Frontal cortex (tissue), 4 donors: ENCODE measurements around the gene PYM1. TPM values are rescaled to one million over a fixed set of nuclear protein-coding genes. Genes with fewer than 3 reads are reported as not detected.
"Not testable (repeated sequence)": the region's sequence is repeated elsewhere in the genome, so short reads cannot be mapped to it uniquely, and the experiment has no call there.

ENCODE experiments used
- DNase-seq, 2 donors: peaks; one replicate each; pipeline ENCODE4 v3.0.0; 2012; ENCODE audit warnings: low spot score in 2 of 2
- FAIRE-seq: peaks from 2 replicates; lab custom pipeline; 2012; peaks lifted over from hg19 to GRCh38; lab: Jason Lieb, UNC
- total RNA-seq: library from RNA; depleted of rRNA; stranded (reverse); fragments of >200 nt; gene quantifications from one replicate; pipeline ENCODE4 v1.2.3, GENCODE V29; 2014
- donor health status: control.
- donor health status: control.
- donor health status: control.

The PYM1 gene
- total RNA-seq, 1 donor from 2014 or later, result 22.4 TPM

DNA sequence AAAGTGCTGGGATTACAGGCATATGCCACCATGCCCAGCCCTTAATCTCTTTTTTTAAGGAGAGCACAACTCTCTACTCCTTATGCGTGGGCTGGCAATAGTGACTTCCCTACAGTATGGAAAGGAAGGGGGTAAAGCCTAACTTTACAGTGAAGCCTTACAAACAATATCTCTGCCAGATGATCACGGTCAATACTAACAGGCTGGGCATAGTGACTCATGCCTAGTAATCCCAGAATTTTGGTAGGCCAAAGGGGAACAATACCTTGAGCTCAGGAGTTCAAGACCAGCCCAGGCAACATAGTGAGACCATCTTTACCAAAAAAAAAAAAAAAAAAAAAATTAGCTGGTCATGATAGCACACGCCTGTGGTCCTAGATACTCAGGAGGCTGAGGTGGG, 5.6 kb downstream of the PYM1 start:
- DNase-seq (no peak), FAIRE-seq (no peak)

DNA sequence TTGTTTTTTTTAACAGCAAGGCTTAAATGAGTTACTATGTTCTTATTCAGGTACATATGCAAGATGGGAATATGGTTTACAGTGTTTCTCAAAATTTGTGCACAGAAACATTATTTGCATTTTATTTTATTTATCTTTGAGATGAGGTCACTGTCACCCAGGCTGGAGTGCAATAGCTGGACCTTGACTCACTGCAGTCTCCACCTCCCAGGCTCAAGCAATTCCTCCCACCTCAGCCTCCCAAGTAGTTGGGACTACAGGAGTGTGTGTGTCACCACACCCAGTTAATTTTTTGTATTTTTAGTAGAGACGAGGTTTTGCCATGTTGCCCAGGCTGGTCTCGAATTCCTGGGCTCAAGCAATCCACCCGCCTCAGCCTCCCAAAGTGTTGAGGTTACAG, 8.7 kb downstream of the PYM1 start:
- FAIRE-seq, DNase-seq: not testable (repeated sequence)

GRCh38 chr12:55915482-55915859, 12.2 kb downstream of the PYM1 start:
- FAIRE-seq (no peak), DNase-seq (no peak)

GRCh38 chr12:55912908-55913307, 14.8 kb downstream of the PYM1 start:
- no peak for FAIRE-seq

GRCh38 chr12:55909513-55909884, 18.2 kb downstream of the PYM1 start:
- no peak for DNase-seq
- no peak for FAIRE-seq

More at GRCh38 chr12:55912908-55913307, 14.8 kb downstream of the PYM1 start:
- no peak for DNase-seq

DNA sequence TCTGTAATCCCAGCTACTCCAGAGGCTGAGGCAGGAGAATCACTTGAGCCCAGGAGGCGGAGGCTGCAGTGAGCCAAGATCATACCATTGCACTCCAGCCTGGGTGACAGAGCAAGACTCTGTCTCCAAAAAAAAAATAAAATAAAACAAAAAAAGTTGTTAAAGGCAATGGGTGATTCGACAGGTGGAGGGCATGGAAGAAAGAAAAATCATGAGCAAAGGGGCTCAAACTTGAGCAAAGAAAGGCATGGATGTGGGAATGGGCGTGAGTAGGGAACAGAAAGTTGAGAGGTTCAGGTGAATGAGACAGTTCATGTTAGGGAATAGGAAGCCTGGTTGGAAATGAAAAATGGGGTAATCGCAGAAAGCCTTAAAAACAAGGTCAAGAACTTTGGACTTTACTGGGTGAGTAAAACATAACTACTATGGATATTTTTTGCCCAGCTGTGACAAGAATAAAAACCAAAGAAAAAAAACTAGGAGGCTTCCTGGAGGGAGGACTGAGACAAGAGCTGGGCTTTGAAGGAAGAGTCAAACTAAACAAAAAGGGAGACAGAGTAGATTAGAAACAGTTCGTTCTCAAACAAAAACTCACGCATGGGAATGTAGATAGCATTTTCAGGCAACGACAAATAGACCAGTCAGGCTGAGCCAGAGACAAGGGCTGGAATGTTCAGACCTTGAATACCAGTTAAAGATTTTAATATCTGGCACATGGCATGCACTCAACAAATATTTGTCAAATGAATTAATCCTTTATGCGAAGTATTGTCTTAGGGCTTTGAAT, 18.8 kb downstream of the PYM1 start:
- DNase-seq (no peak), FAIRE-seq (no peak)

DNA sequence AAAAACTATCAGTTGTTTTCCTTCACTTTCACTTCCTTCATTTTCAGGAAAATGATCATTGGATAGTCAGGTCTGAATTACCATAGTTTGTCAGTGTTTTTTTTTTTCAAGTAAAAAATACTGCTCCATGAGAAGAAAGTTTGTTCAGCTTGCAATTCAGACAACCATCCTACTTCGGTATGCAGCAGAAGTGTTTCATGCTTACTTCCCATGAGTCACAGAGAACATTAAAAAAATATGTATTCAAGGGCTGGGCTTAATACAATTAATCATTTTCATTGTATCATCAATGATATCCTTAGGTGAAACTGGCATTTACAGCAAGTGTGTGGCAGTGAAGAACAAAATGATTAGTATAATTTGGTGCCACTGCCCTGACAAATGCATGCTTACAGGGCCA, 21.6 kb downstream of the PYM1 start:
- no peak for DNase-seq
- no peak for FAIRE-seq

DNA sequence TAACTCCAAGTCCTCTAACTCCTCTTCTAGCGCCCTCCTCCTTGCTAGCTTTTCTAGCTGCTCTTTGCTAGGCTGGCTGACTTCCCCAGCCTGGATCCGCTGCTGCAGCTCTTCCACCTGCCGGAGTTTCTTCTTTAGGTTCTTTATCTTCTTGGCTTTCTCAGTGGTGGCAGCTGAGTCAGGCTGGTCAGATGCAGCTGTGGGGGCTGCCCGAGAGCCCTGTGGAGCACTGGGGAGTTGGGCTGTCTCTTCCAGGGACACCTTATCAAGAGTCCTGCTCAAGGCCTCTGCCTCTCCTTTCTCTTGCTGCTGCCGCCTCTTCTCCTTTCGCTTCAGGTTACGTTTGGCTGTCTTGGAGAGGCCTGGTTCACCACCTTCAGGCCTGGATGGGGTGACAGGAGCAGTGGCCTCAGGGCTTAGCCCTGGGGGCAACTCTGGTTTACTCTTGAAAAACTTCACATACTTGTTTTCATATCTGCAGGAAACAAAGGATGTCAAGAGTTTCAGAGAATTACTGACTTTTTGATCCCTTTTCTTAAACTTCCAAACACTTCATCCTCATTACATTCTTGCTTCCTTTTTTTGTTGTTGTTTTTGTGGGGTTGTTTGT, 25.7 kb downstream of the PYM1 start:
- no peak for FAIRE-seq

GRCh38 chr12:55899082-55899481, 28.6 kb downstream of the PYM1 start:
- no peak for FAIRE-seq

More for the DNA sequence above, 25.7 kb downstream of the PYM1 start:
- no peak for DNase-seq

GRCh38 chr12:55893723-55894122, 34.0 kb downstream of the PYM1 start:
- FAIRE-seq, result no peak

More at GRCh38 chr12:55899082-55899481, 28.6 kb downstream of the PYM1 start:
- no peak for DNase-seq

DNA sequence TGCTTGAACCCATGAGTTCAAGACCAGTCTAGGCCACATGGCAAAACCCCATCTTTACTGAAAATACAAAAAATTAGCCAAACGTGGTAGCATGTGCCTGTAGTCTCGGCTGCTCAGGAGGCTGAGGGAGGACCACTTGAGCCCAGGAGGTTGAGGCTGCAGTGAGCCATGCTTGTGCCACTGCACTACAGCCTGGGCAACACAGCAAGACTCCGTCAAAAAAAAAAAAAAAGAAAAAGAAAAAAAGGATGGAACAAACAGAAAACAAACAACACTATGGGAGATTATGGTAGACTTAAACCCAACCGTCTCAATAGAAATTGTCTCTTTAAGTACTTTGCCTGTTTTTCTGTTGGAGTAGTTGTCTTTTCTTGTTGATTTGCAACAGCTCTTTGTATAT, 36.4 kb downstream of the PYM1 start:
- DNase-seq (no peak), FAIRE-seq (no peak)

More at GRCh38 chr12:55893723-55894122, 34.0 kb downstream of the PYM1 start:
- no peak for DNase-seq

DNA sequence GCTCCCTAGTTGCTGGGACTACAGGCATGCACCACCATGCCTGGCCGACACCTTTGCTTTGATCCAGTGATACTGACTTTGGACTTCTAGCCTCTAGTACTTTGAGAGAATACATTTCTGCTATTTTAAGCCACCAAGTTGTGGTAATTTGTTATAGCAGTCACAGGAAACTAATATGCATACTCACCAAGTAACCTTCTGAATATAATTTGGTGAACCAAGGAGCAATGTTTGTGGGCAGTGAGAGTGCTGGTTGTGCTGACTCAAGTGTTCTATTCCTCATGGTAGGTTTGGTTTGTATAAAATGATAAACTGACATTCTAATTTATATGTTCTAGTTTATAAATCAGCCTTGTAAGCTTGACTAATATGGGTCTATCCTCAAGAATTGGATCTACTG, 42.6 kb downstream of the PYM1 start:
- DNase-seq (no peak), FAIRE-seq (no peak)

DNA sequence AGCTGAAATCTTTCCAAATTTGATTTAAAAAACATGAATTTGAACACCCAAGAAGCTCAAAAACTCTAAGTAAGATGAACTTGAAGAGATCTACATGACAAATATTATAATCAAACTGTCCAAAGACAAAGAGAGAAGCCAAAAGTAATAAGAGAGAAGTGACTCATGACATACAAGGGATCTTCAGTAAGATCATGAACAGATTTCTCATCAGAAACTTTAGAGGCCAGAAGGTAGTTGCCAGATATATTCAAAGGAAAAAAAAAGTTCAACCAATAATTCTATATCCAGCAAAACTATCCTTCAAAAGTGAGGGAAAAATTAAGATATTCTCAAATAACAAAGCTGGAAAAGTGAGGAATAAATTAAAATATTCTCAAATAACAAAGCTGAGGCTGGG, 49.9 kb downstream of the PYM1 start:
- FAIRE-seq, result no peak
- DNase-seq, result no peak

GRCh38 chr12:55875704-55876467, 51.8 kb downstream of the PYM1 start:
- DNase-seq (no peak), FAIRE-seq (no peak)

DNA sequence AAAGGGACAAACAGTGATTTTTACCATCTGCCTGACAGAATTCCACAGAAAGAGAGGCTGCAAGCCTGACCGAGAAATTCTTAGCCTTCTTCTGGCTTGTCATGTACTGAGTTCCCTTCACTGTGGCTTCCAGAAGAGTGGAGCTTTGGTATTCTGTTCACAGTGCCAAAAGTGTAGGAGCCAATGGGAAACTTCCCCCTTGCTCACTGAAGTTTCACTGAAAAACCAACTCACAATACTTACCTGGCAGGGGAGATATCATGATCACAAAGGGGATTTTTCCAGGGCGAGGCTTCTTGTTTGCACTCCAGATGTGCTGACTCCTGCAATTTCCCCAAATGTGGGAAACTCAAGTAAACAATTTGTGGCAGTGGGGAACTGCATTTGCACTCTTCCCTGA, 53.3 kb downstream of the PYM1 start:
- DNase-seq (no peak), FAIRE-seq (no peak)

- FAIRE-seq, DNase-seq: not testable (repeated sequence)
These were observed 61.2 kb downstream of the PYM1 start for GRCh38 chr12:55866454-55867004.

DNA sequence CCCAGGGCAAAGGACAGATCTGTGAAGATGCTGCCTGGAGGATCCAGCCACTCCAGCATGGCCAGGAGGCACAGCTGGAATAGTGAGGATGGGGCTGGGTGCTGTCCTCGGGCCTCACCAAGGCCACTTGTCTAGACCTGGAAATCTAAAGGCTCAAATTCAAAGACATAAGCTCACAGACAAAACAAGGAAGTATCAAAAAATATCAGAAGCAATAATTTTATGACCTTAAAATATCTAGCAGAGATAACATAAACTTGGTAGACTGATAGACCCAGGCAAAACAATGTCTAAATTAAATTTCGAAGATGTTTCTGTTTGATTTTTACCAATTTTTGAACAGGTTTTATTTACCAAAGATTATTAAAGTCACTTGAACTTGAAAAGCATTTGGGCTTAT, 62.4 kb downstream of the PYM1 start:
- DNase-seq (no peak), FAIRE-seq (no peak)

GRCh38 chr12:55862931-55863330, 64.8 kb downstream of the PYM1 start:
- not testable (repeated sequence) for FAIRE-seq, DNase-seq

DNA sequence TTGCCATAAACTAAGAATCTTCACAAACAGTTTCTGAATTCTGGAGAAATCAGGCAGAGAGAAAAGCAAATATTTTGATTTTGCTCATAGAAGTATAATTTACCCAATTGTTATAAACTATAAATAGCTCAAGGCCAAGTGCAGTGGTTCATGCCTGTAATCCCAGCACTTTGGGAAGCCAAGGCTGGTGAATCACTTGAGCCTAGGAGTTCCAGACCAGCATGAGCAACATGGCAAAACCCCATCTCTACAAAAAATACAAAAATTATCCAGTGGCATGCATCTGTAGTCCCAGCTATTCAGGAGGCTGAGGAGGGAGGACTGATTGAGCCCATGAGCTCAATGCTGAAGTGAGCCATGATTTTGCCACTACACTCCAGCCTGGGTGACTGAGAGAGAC, 65.4 kb downstream of the PYM1 start:
- DNase-seq, result no peak
- FAIRE-seq, result no peak

DNA sequence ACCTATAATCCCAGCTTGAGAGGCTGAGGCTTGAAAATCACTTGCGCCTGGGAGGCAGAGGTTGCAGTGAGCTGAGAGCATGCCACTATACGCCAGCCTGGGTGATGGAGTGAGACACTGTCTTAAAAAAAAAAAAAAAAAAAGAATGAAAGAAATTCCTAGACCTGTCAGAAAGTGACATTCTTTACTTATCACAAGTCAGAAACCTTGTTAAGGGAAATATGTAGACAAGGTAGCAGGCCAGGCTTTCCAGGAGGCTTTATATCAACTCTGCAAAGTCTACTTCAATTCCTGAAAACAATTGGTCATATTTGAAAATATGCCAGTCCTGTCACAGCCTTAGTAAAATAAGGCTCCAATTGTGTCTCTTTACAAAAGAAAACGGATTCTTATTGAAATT, 65.8 kb downstream of the PYM1 start:
- FAIRE-seq, result no peak
- DNase-seq, result no peak

DNA sequence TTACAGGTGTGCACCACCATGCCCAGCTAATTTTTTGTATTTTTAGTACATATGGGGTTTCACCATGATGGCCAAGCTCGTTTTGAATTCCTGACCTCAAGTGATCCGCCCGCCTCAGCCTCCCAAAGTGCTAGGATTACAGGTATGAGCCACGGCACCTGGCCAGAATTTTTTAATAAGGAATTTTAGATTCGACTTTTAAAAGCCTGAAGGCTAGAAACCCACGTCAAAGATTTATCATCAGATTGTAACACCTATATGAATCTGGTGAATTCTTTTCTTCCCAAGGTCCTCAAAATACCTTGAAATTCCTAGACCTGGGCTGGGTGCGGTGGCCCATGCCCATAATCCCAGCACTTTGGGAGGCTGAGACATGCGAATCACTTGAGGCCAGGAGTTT, 66.3 kb downstream of the PYM1 start:
- FAIRE-seq, result no peak
- DNase-seq, result no peak
